PC-3 (cell line): ENCODE data around the gene STXBP6.

Experiments used
- EZH2 ChIP-seq: fragments of 300-600 bp; sonication (generic); IDR thresholded peaks from one replicate; pipeline ENCODE4 v1.6.1; 2017; ENCODE audit warnings: antibody characterized with exemption, mild to moderate bottlenecking, low read length; ENCODE audit not compliant: unreplicated experiment
- EZH2phosphoT487 ChIP-seq: fragments of 300-600 bp; sonication (generic); IDR thresholded peaks from 2 replicates; pipeline ENCODE4 v1.6.1; 2018; ENCODE audit warnings: mild to moderate bottlenecking, antibody characterized with exemption, low read length, borderline replicate concordance
- TF ChIP-seq, protein P1 (sequence below): fragments of 300-600 bp; sonication (generic); conservative IDR thresholded peaks from 2 replicates; pipeline ENCODE4 v1.5.1; 2017; ENCODE audit warnings: antibody characterized with exemption, low read depth, mild to moderate bottlenecking, low read length

DNA sequence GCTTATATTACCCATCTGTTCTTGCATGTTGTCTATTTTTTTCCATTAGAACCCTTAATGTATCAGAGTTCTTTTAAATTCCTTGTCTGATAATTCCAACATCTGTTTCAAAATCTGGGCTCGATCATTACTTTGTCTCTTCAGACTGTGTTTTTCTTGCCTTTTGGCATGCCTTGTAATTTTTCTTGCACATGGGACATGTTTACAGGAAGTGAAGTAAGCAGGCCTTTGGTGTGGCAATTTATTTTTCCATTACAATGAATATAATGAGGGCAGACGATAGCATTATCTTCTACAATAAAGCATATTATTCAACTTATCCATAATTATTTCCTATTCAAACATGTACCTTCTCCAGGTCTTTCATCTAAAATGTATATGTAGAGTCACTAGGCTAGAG lies 48.3 kb downstream of the STXBP6 start:
- TF ChIP-seq, protein P1, sequence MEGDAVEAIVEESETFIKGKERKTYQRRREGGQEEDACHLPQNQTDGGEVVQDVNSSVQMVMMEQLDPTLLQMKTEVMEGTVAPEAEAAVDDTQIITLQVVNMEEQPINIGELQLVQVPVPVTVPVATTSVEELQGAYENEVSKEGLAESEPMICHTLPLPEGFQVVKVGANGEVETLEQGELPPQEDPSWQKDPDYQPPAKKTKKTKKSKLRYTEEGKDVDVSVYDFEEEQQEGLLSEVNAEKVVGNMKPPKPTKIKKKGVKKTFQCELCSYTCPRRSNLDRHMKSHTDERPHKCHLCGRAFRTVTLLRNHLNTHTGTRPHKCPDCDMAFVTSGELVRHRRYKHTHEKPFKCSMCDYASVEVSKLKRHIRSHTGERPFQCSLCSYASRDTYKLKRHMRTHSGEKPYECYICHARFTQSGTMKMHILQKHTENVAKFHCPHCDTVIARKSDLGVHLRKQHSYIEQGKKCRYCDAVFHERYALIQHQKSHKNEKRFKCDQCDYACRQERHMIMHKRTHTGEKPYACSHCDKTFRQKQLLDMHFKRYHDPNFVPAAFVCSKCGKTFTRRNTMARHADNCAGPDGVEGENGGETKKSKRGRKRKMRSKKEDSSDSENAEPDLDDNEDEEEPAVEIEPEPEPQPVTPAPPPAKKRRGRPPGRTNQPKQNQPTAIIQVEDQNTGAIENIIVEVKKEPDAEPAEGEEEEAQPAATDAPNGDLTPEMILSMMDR: no peak
- TF ChIP-seq EZH2: no peak
- TF ChIP-seq EZH2phosphoT487: no peak
